A549 (cell line): ENCODE results near the gene EHF.

Experiments used
- CHD4 ChIP-seq: fragments of 200-600 bp; sonication (generic); IDR thresholded peaks from 2 replicates; pipeline ENCODE4 v1.6.1; 2016; ENCODE audit warnings: antibody characterized with exemption, mild to moderate bottlenecking, borderline replicate concordance
- ESRRA ChIP-seq: fragments of 150-350 bp; IDR thresholded peaks from 2 replicates; pipeline ENCODE4 v1.6.1; 2014; ENCODE audit warnings: mild to moderate bottlenecking, low read length, borderline replicate concordance
- MAFK ChIP-seq: fragments of 450-650 bp; IDR thresholded peaks from 2 replicates; pipeline ENCODE4 v1.6.1; 2014; ENCODE audit not compliant: partially characterized antibody
- NR3C1 ChIP-seq: fragments of >200 bp; sonication (Bioruptor Twin); formaldehyde crosslinking; IDR thresholded peaks from 3 replicates; pipeline ENCODE4 v1.6.1; 2017
- POLR2A ChIP-seq: IDR thresholded peaks from 2 replicates; pipeline ENCODE4 v1.6.1; 2012; ENCODE audit warnings: mild to moderate bottlenecking, low read length
- TF ChIP-seq, protein P1 (sequence below): fragments of >200 bp; sonication (Bioruptor Twin); formaldehyde crosslinking; IDR thresholded peaks from 3 replicates; pipeline ENCODE4 v1.5.1; 2016
- TF ChIP-seq, protein P2 (sequence below): fragments of 450-650 bp; IDR thresholded peaks from 2 replicates; pipeline ENCODE4 v1.6.1; 2014; ENCODE audit warnings: antibody characterized with exemption

DNA sequence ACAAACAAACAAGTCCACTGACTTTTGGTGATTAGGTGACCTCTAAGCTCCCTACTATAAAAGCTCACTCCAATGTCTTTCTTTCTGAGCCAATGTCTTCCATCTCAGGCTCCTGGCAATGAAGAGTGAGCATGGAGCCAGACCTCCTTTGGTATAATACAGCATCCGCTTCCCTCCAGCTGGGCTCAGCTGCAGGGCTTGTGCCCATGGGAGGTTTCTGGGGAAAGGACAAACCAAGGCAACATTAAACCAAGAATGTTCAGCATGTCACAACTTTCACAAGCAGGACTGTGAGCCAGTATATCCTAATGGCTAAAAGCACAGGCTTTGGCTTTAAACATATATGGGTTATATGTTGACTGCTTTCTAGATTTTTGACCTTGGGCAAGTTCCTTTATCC lies 58.8 kb downstream of the EHF start:
- TF ChIP-seq ESRRA (no peak), CHD4 (no peak), POLR2A (no peak), NR3C1 (no peak), MAFK (no peak)
- TF ChIP-seq, protein P1, sequence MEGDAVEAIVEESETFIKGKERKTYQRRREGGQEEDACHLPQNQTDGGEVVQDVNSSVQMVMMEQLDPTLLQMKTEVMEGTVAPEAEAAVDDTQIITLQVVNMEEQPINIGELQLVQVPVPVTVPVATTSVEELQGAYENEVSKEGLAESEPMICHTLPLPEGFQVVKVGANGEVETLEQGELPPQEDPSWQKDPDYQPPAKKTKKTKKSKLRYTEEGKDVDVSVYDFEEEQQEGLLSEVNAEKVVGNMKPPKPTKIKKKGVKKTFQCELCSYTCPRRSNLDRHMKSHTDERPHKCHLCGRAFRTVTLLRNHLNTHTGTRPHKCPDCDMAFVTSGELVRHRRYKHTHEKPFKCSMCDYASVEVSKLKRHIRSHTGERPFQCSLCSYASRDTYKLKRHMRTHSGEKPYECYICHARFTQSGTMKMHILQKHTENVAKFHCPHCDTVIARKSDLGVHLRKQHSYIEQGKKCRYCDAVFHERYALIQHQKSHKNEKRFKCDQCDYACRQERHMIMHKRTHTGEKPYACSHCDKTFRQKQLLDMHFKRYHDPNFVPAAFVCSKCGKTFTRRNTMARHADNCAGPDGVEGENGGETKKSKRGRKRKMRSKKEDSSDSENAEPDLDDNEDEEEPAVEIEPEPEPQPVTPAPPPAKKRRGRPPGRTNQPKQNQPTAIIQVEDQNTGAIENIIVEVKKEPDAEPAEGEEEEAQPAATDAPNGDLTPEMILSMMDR = no peak
- TF ChIP-seq, protein P2, sequence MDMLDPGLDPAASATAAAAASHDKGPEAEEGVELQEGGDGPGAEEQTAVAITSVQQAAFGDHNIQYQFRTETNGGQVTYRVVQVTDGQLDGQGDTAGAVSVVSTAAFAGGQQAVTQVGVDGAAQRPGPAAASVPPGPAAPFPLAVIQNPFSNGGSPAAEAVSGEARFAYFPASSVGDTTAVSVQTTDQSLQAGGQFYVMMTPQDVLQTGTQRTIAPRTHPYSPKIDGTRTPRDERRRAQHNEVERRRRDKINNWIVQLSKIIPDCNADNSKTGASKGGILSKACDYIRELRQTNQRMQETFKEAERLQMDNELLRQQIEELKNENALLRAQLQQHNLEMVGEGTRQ = no peak
